ENCODE data around the gene DIS3L. TPM values are rescaled to one million over a fixed set of nuclear protein-coding genes. Genes with fewer than 3 reads are reported as not detected.

The DIS3L gene
- total RNA-seq, 2 experiments from 2014 or later = 23.5 to 26.3 TPM

- Mint-ChIP-seq H3K36me3 (no peaks in the 10 kb centered on the region), H3K27ac (no peak overlapping the region), H3K9me3 (no peaks in the 10 kb centered on the region), H3K4me3 (no peak overlapping the region), H3K27me3 (no peaks in the 10 kb centered on the region), H3K4me1 (ENCODE audit: low read depth) (peaks cover 10% of the 10 kb centered on the region)
- no peak for DNase-seq
- ChIA-PET POLR2A (no interaction called here), CTCF (interaction anchor here (0.7 kb wide), 1 partner anchor 218 kb away, joined by 3 read pairs; no protein-coding TSS in a partner anchor)
- intact Hi-C loops (cut with micrococcal nuclease) = loop anchor here (5.0 kb wide), 1 partner anchor 33 kb away; the partner anchor contains the start of gene MEGF11
Observed at GRCh38 chr15:66285533-66286280, 7.7 kb upstream of the DIS3L start.

- Mint-ChIP-seq H3K4me3 (no peak overlapping the region), H3K9me3 (no peaks in the 10 kb centered on the region), H3K27ac (no peak overlapping the region), H3K27me3 (no peaks in the 10 kb centered on the region), H3K4me1 (ENCODE audit: low read depth) (peaks cover 21% of the 10 kb centered on the region), H3K36me3 (no peaks in the 10 kb centered on the region)
- intact Hi-C loops (cut with micrococcal nuclease) = loop anchor here (5.0 kb wide), 1 partner anchor 35 kb away; the partner anchor contains the start of gene MEGF11
- ChIA-PET POLR2A (no interaction called here), CTCF (interaction anchor here (0.6 to 2.4 kb wide), 14 partner anchors 9 to 979 kb away, joined by 3 to 9 read pairs (median 3); no protein-coding TSS in a partner anchor)
- no peak for DNase-seq
Observed at GRCh38 chr15:66287461-66288057, 5.8 kb upstream of the DIS3L start.

- Mint-ChIP-seq H3K36me3 (no peaks in the 10 kb centered on the region), H3K4me1 (ENCODE audit: low read depth) (peaks cover 22% of the 10 kb centered on the region), H3K27ac (no peak overlapping the region), H3K4me3 (no peak overlapping the region), H3K9me3 (no peaks in the 10 kb centered on the region), H3K27me3 (no peaks in the 10 kb centered on the region)
- ChIA-PET POLR2A (no interaction called here), CTCF (interaction anchor here (0.6 to 2.4 kb wide), 14 partner anchors 8 to 908 kb away, joined by 3 to 9 read pairs (median 4); partner anchors contain the start of gene MEGF11)
- no peak for DNase-seq
- intact Hi-C loops (cut with micrococcal nuclease) = loop anchor here (5.0 kb wide), 1 partner anchor 36 kb away; the partner anchor contains the start of gene MEGF11
Observed at GRCh38 chr15:66288093-66288492, 5.3 kb upstream of the DIS3L start.

DNA sequence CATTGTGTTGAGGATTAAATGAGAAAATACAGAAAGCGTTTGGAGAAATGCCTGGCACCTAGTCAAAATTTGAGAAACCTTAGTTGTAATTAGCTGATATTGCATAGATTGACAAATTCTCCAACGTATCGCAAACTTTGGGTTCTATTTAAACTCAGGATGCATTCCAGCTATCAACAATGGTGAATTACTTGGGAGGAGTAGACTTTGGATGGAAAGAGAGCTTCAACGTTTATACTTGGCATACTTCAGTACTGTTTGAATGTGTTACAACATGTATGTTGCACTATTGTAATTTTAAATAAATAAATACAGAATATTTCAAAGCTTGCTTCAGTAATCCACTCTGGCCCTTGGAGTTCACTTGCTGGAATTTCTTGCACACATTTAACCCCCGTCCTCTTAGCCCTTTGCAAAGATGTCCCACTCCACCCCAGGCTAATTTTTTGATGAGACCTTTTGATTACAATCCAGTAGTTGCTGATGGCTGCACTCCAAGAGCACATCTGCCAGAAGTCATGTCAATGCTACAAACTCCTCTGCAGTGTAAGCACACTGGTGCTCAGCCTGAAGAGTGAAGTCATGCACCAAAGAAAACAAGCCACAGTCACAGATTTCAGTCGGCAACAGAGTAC lies 4.7 kb upstream of the DIS3L start:
- ChIA-PET CTCF (interaction anchor here (0.6 to 2.4 kb wide), 12 partner anchors 9 to 693 kb away, joined by 3 to 9 read pairs (median 4); partner anchors contain the start of gene MEGF11), POLR2A (no interaction called here)
- H3K36me3 Mint-ChIP-seq = no peaks in the 10 kb centered on the region
- DNase-seq = no peak
- H3K27me3 Mint-ChIP-seq = no peaks in the 10 kb centered on the region
- peaks cover 22% of the 10 kb centered on the region for H3K4me1 Mint-ChIP-seq (ENCODE audit: low read depth)
- H3K4me3 Mint-ChIP-seq = no peak overlapping the region
- H3K27ac Mint-ChIP-seq = no peak overlapping the region
- no peaks in the 10 kb centered on the region for H3K9me3 Mint-ChIP-seq
- intact Hi-C loops (cut with micrococcal nuclease) = loop anchor here (5.0 kb wide), 1 partner anchor 36 kb away; the partner anchor contains the start of gene MEGF11

- CTCF ChIA-PET = interaction anchor here (2.4 kb wide), 1 partner anchor 38 kb away, joined by 9 read pairs; no protein-coding TSS in a partner anchor
- no peaks in the 10 kb centered on the region for H3K27me3 Mint-ChIP-seq
- POLR2A ChIA-PET = no interaction called here
- H3K4me3 Mint-ChIP-seq = no peak overlapping the region
- no peaks in the 10 kb centered on the region for H3K36me3 Mint-ChIP-seq
- intact Hi-C loops (cut with micrococcal nuclease) = loop anchor here (5.0 to 10.0 kb wide), 3 partner anchors 67 to 675 kb away; partner anchors contain the start of genes INTS14, RAB11A and TIPIN
- H3K9me3 Mint-ChIP-seq = no peaks in the 10 kb centered on the region
- H3K27ac Mint-ChIP-seq = no peak overlapping the region
- DNase-seq = no peak
- H3K4me1 Mint-ChIP-seq (ENCODE audit: low read depth) = peaks cover 27% of the 10 kb centered on the region
Observed at GRCh38 chr15:66290007-66290406, 3.4 kb upstream of the DIS3L start.

DNA sequence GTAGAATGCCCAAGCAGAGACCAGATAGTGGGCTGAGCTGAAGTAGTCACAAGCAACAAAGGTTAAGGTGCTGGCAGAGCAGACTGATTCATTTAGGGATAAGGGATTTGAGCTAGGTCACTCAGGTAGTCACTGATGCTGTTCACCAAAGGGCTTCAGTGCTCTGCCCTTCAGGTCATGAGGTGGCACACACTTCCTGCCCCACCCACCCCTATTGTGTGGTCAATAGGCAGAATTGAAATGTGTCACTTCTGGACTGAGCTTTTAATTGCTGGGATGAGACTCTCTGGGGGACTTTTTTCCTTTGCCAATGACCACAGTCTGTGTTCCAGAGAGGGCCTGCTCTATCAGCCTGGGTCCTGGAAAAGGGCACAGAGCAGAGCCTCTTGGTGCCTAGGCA lies 2.9 kb upstream of the DIS3L start:
- ChIA-PET CTCF (interaction anchor here (1.9 kb wide), 1 partner anchor 39 kb away, joined by 5 read pairs; no protein-coding TSS in a partner anchor), POLR2A (no interaction called here)
- DNase-seq = peak; percentile 32
- Mint-ChIP-seq H3K4me1 (ENCODE audit: low read depth) (peaks cover 33% of the 10 kb centered on the region), H3K36me3 (no peaks in the 10 kb centered on the region), H3K27ac (no peak overlapping the region), H3K27me3 (no peaks in the 10 kb centered on the region), H3K4me3 (no peak overlapping the region), H3K9me3 (no peaks in the 10 kb centered on the region)
- intact Hi-C loops (cut with micrococcal nuclease) = loop anchor here (5.0 to 10.0 kb wide), 3 partner anchors 67 to 676 kb away; partner anchors contain the start of genes INTS14, RAB11A and TIPIN

- Mint-ChIP-seq H3K9me3 (no peaks in the 10 kb centered on the region), H3K36me3 (peaks cover 5% of the 10 kb centered on the region), H3K4me3 (peak overlapping the region; percentile 80), H3K27ac (peak overlapping the region; percentile 85), H3K27me3 (no peaks in the 10 kb centered on the region), H3K4me1 (ENCODE audit: low read depth) (peaks cover 40% of the 10 kb centered on the region)
- POLR2A ChIA-PET = interaction anchor here (1.4 to 1.7 kb wide), 2 partner anchors 206 to 422 kb away, joined by 5 to 7 read pairs; partner anchors contain the start of genes RAB11A and SNAPC5
- DNase-seq = no peak
- intact Hi-C loops (cut with micrococcal nuclease) = loop anchor here (2.0 to 10.0 kb wide), 4 partner anchors 65 to 677 kb away; partner anchors contain the start of genes INTS14, RAB11A and TIPIN
- CTCF ChIA-PET = interaction anchor here (1.0 to 1.9 kb wide), 3 partner anchors 40 to 973 kb away, joined by 3 to 5 read pairs (median 5); no protein-coding TSS in a partner anchor
Observed at GRCh38 chr15:66291816-66292570, 1.4 kb upstream of the DIS3L start.

- Mint-ChIP-seq H3K27me3 (no peaks in the 10 kb centered on the region), H3K4me3 (peak overlapping the region; percentile 80), H3K27ac (peak overlapping the region; percentile 85), H3K9me3 (no peaks in the 10 kb centered on the region), H3K4me1 (ENCODE audit: low read depth) (peaks cover 39% of the 10 kb centered on the region), H3K36me3 (peaks cover 7% of the 10 kb centered on the region)
- intact Hi-C loops (cut with micrococcal nuclease) = loop anchor here (2.0 to 10.0 kb wide), 4 partner anchors 65 to 678 kb away; partner anchors contain the start of genes INTS14, RAB11A and TIPIN
- peak; percentile 13 for DNase-seq
- CTCF ChIA-PET = interaction anchor here (1.0 kb wide), 1 partner anchor 42 kb away, joined by 5 read pairs; no protein-coding TSS in a partner anchor
- POLR2A ChIA-PET = interaction anchor here (0.6 to 1.7 kb wide), 6 partner anchors 79 to 423 kb away, joined by 3 to 7 read pairs (median 4); partner anchors contain the start of genes MAP2K1, RAB11A, SNAPC5 and ZWILCH
Observed at GRCh38 chr15:66292571-66293418, 573 bp upstream of the DIS3L start.

DNA sequence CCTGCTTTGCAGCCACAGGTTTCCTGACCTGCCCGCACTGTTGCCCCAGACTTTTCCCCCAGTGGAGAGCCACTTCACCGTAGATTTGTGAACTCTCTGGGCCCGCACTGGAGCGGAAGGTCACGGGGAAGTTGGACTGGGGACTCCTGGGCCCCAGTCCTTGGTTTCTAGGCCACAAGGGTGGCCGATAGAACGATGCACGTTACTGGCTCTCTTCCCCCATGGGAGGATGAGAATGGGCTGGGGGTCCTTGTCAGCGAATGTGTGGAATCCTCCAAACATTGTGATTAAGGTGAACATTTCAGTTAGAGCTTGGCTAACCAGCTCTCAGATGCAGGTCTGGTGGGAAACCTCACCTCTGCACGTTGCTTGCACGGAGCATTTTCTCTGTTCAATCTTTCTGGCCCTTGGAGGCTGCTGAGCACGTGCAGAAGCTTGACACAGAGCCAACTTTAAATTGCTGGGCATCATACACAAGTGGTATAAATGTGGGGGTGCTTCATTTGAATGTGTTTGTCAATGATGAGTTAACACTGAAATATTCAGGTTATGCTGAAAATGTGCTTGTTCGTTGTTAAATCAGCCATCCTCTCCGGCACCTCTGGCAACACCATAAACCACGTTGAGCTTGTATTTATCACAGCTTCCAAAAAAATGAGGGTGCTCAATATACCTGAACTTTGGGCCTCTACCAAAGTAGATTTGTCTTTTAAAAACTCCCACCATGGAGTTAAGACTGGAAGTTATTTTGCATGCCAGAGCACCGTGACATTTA lies 976 bp downstream of the DIS3L start:
- Mint-ChIP-seq H3K4me1 (ENCODE audit: low read depth) (peaks cover 39% of the 10 kb centered on the region), H3K9me3 (no peaks in the 10 kb centered on the region), H3K4me3 (peak overlapping the region; percentile 84), H3K27me3 (no peaks in the 10 kb centered on the region), H3K27ac (peak overlapping the region; percentile 89), H3K36me3 (peaks cover 10% of the 10 kb centered on the region)
- peak; percentile 35 for DNase-seq
- POLR2A ChIA-PET = interaction anchor here (0.5 to 1.7 kb wide), 8 partner anchors 62 to 1469 kb away, joined by 3 to 6 read pairs (median 4); partner anchors contain the start of genes HACD3, RNU5B-1, RPL4 and SNAPC5
- CTCF ChIA-PET = interaction anchor here (0.6 to 1.6 kb wide), 5 partner anchors 43 to 684 kb away, joined by 3 to 4 read pairs (median 3); partner anchors contain the start of genes INTS14, RAB11A and SNAPC5
- intact Hi-C loops (cut with micrococcal nuclease) = loop anchor here (5.0 to 10.0 kb wide), 3 partner anchors 63 to 680 kb away; partner anchors contain the start of genes INTS14, RAB11A and TIPIN

Data from activated CD4-positive, alpha-beta memory T cell treated with anti-CD3 and anti-CD28 coated beads for 36 hours (primary cell).